Measurements from ENCODE around the gene TACC2.

TACC2 gene

DNA sequence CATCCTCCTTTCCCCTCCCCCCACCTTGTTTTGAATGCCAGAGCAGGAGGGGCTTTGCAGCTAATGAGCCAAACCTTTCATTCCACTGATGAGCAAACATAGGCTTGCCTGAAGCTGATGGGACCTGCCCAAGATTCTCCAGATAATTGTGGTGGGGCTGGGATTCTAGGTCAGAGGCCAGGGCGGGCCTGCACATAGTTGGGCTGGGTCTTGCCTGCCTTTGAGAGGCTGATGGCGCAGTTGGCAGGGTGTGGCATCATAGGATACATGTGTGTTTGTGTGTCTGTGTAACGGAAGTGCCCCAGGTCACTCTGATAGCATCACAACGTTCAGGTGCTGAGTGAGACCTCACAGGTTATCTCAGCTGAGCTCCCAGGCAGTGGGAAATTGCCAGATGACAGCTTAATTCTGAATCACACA lies 305.0 kb downstream of the TACC2 start:
- no peak for DNase-seq (ENCODE audit: low read depth in 2 of 2)

DNA sequence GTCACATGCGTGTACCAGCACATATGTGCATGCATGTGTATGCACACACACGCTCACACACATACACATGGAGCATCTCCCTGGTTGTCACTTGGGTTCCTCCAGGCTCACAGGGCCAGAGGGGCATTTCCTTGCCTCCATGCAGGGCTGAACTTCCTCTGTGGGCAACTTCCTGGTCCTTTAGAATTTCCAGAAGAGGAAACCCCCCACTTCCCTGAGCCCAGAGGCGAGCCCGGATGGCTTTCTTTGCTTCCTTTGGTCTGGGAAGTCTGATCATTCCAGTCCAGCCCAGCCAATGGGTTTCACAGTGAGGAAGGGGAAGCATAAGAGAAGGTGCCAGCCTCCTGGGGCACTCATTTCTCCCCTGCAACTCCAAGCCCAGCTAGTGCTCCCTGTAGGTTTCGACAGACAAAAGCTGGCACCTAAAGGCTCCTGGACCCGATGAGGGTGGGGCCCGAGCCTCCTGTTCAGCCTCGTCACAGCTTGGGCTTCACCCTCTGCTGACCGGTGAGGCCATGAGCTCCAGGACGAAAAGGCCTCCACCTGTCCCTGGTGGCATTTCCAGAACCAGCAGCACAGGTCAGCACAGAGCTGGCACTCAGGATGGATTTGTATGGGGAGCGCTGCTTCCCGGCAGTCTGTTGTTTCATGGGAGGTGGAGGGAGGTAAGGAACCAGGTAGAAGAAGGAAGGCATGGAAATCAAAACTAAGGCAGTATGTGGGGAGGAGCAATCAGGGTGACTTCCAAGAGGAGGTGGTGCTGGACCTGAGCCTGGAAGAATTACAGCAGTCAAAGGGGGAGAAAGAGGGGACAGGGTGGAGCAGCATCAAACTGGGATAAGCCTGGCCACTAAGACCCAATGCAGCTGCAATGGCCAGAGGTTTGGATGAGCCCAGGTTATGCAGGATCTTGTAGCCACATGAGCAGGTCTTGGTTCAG lies 305.8 kb downstream of the TACC2 start:
- no peak for DNase-seq (ENCODE audit: low read depth in 2 of 2)

DNA sequence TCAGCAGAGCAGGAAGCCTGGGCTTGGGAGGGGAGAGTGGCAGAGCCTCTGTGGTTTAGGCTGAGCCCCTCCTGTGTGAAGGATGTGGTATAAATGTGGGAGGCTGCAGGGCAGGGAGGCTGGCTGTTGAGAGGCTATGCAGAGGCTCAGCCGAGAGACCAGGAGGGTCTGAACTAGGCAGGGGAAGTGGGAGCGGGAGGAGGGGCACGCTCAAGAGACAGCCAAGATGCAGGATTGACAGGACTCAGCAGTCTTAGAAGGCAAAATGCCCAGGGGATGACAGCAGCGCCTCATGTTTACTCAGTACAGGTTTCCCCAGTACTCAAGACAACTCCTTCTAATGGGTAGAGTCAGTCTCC lies 306.5 kb downstream of the TACC2 start:
- no peak for DNase-seq (ENCODE audit: low read depth in 2 of 2)

DNA sequence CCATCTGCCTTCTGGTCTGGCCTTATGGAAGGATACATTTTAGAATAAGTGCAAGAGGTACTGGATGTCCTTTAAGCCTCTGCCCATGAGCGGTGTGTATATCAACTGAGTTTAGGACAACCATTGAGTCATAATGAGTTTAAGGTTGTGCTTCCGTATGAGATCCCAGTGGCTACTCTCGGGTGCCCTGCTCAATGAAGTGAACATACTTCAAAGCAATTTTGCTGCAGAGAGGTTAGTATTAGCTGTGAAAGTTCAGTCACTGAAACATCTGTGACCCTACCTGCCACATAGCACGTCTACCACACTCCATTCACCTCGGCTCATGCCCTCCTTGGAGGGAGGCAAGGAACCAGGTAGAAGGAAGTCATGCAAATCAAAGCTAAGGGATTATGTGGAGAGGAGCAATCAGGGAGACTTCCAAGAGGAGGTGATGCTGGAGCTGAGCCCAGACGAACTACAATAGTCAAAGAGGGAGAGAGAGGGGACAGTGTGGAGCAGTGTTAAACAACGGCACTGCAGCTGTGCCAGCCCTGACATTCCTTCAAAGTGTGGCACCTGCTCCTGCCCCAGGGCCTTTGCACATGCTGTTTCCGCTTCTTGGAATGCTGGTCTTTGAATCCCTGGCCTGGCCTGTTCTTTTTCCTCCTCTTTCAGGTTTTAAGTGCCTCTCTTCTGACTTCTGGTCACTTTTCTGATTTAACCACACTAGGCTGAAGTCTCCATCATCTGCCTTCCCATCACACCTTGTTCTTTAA lies 307.6 kb downstream of the TACC2 start:
- no peak for DNase-seq (ENCODE audit: low read depth in 2 of 2)

DNA sequence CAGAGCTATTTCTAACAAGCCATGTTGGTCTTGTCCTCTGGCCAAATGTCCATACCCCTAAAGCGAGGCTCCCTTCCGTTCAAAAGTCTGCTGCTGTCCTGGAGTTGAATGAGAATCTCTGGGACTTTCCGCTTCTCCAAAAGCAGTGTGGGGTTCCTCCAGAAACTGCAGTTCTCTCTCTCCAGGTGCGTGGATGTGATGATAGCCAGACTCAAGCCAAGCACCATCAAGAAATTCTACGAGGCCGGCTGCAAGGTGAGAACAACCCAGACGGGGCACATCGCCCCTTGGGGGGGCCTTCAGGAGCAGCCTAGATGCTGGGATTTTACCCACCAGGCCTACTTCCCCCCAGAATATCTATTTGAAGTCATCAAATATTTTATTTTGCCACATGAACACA lies 308.6 kb downstream of the TACC2 start:
- DNase-seq (ENCODE audit: low read depth in 2 of 2) = no peak

DNA sequence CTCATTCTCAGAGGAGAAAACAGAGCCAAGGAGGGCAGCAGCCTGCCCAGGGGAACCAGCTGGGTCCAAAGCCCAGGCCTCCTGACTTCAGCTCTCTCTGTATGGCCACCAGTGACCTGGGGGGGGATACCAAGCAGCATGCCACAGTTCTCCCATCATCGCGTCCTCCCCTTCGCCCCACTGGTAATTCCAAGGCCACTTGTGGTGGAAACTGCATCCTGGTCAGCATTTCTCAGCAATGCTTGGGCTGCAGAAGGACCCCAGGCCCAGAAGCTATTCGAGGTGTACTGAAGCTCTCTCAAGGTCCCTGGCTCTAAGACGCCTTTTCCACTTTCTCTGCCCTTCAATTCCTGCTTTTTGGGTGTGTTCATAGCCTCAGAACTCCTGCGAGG lies 309.2 kb downstream of the TACC2 start:
- no peak for DNase-seq (ENCODE audit: low read depth in 2 of 2)

DNA sequence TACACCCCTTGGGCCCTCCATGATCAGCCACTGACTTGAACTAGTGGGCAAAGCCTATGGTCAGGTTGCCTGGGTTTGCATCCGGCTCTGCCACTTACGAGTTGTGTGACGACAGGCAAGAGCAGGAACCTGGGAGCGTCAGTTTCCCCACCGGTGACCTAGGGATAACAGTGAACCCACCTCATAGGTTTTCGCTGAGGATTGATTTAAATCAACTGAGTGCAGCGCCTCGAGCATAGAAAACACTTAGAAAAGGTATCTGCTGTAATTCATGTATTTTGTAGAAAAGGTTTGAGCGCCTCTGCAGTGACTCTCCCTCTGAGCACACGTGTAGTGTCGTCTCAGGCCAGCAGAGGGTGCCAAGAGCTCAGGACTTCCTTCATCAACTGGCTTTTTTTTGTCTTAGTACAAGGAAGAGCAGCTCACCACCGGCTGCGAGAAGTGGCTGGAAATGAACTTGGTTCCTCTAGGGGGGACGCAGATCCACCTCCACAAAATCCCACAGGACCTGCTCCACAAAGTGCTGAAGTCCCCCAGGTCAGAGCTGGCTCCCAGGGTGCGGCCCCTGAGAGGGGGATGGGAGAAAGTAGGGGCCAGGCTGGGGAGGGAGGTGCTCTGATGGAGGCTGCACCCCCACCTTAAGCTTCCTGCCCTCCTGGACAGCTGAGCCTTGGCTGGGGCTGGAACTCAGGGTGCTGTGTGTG lies 309.8 kb downstream of the TACC2 start:
- DNase-seq (ENCODE audit: low read depth in 2 of 2) = peak; percentile 15 to 50

DNA sequence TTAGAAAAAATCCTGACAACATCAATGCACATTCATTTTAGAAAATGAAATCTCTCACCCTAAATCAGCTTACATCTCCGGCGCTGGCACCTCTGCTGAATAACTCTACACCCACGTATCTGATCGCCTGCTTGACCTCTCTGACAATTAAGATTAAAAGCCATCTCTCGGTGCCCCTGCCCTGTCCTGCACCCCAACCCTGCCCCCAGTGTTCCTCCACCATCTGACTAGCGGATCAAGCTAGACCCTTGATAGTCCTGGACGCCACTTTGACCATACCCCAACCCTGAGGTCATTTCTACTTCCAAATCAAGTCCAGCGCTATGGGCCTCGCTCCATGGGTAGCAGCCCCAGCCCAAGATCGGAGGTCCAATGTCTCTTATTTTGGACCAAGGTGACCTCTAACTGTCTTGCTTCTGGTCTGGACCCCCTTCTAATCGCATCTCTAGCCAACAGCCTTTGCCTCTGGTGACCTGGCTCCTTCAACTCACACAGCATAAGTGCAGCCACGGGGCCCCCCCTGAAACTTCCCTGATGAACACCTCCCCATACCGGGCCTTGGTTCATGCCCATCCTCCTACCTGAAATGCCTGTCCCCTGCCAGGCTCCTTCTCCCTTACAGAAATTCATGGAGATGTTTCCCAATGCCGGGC lies 310.6 kb downstream of the TACC2 start:
- no peak for DNase-seq (ENCODE audit: low read depth in 2 of 2)

DNA sequence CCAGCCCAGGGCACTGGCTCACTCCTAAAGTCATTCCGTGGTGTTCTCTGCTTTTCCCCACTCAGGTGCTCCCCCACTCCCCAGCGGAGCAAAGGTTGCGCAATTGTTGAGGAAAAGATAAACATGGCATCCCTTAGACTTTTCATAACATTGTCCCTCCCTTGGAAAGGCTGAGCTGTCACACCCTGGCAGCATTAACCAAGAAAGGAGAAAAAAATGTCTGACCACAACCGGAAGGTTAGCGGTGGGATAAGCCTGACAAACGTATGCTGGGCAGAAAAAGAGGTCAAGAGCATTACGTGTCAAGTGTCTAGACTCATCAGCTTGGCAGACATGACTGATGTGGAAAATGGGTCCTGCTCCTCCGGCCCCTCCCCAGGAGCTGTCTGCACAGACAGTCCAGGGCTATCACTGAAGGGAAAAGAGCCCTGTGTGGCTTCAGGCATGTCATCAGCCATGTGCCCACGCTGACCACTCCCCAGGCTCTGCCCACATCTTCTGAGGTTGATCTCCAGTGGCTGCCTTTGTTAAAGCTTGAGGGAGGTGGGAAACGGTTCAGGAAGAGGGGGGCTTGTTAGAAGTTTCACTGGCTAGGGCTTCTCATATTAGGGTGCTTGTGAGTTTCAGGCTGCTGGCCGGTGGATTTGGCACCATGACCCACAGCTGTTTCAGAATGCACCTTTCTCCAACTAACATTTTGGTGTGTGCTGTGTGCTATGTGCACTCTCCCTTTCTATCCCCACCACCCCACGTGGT lies 312.3 kb downstream of the TACC2 start:
- no peak for DNase-seq (ENCODE audit: low read depth in 2 of 2)

DNA sequence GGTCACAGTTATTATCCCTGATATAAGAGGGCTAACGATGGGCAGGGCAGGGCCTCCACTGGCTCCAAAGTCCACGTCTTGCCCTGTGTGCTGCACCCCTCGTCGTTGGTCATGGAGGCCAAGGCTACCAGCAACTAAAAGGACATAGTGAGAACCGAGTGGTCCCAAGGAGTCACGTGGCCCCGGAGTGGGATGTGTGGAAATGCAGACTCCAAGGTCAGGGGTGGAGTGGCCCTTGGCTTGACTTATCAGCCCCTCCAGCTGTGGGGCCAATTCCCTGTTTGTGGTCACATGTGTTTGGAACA lies 312.8 kb downstream of the TACC2 start:
- no peak for DNase-seq (ENCODE audit: low read depth in 2 of 2)

DNA sequence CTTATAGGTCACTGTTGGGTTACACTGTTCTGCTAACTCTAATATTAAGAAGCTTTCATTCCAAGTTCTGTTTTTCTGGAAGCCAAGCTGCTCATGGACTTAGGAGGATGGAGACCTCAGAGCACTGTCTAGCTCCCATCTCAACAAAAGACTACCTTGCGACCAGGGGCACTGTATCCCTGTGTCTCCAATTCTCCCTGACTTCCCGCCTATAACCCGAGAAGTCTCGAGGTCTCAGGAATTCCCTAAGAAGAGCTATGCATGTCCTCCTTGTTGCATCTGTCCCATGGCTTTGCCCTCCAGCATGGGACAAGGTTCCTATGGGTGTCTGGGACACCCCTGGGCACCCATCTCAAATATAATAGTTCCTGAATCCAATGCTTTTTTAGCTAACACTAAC lies 313.4 kb downstream of the TACC2 start:
- no peak for DNase-seq (ENCODE audit: low read depth in 2 of 2)

DNA sequence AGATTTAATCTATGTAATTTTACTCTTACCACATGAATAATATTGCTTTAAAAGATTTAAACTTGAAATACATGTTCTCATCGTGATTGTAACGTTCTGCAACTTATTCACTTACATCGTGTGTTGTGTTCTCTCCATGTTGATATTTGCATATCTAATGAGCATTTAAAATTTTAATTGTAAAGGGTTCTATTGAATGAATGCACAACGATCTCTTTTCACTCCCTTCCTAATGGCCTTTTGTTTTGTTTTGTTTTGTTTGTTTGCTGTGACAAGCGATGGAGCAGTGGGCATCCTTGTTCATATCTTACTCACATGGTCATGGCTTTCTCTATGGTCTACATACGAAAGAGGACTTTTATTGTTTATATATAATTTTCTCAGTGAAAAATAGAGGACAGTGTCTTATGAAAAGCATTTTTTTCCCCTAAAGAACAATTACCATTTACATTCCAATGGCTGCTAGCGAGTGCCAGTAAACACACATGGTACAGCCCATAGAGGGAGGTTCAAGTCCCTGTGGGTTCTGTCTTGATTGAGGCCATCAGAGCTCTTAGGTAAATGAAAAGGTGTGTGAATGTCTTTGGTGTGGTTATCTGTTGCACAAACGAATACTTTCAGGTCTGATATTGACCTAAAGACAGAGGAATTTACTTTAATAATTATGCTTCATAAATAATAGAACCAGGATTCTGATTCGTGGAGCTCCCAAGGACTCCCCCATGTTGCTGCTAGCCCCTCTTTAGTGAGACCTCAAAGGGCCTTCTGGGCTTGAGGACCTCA lies 314.5 kb downstream of the TACC2 start:
- no peak for DNase-seq (ENCODE audit: low read depth in 2 of 2)
